CD4-positive, alpha-beta T cell treated with Interleukin-15 for 4 hours (primary cell): ENCODE results near the gene DDAH2.
A peak's percentile ranks its signal among the peaks of the same experiment; 100 is the strongest.

Experiments
- DNase-seq: peaks from one replicate; pipeline ENCODE4 v3.0.0-alpha.2; 2020; ENCODE audit warnings: low spot score

DDAH2 gene

DNA sequence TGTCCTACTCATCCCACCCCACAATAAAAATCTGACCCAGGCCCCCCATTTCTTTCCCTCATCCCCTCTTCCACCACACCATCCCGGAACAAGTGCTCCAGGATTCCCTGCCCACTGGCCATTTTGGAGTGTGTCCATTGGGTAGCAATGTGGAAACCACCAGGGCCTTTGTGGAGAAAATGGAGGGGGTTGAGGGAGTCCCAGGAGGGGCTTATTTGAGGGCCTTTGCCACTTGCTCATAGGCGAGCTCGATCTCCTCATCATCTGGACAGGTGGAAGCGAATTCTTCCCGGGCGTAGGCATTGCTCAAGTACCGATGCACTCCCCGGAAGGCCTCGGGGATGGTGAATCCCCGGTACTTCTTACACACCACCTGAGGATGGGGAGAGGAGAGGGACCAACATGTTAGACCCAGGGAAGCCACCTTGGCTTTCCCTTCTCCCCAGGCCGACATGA, 1.6 kb upstream of the DDAH2 start:
- DNase-seq = no peak

DNA sequence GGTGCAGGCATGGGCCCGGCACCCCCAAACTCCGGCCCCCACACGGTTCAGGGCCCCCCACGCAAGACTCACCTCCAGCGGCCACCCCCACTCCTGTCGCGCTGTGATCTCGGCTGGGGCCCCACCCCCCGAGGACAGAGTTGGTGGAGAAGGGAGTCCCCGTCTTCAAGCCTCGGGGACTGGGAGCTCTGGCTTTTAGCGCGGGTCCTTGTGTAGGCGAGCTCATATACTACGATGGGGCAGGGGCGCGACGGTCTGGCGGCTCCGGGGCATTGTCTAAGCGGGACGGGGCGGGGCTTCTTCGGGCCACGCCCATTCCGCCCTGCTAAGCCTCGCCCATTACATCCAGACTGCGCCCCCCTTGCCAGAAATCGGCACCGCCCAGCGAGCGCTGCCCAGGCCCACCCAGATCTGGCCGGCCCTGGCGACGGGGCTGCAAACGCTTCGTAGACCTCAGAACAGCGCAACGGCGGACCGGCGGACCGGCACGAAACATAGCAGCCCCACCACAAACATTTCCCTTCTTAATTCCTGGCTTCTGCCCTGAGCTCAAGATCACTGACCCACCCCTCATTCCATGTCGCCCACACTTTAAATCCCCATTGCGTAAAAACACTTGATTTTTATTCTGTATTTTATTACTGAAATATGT, 1.0 kb upstream of the DDAH2 start:
- DNase-seq = peak; percentile 58

DNA sequence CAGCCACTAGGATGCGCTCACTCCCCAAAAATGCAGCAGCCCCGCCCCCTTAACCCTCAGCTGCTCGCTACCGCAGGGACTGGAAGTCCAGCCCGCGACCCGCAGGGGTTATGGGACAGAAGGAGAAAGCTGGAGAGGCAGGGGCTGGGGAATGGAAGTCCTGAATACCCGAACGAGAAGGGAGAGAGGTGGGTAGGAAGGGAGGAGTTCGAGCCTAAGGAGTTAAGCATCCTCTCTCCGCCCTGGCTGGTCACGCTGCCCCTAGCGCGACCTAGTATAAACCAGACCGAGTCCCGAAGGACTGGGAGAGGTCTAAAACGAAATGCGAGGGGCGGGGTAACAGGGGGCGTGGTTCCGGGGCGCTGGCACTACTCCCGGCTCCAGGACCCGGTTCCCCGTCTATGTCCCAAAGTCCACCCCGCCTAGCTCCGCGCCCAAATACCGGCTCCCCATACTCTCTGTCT, 448 bp upstream of the DDAH2 start:
- DNase-seq = peak; percentile 80

DNA sequence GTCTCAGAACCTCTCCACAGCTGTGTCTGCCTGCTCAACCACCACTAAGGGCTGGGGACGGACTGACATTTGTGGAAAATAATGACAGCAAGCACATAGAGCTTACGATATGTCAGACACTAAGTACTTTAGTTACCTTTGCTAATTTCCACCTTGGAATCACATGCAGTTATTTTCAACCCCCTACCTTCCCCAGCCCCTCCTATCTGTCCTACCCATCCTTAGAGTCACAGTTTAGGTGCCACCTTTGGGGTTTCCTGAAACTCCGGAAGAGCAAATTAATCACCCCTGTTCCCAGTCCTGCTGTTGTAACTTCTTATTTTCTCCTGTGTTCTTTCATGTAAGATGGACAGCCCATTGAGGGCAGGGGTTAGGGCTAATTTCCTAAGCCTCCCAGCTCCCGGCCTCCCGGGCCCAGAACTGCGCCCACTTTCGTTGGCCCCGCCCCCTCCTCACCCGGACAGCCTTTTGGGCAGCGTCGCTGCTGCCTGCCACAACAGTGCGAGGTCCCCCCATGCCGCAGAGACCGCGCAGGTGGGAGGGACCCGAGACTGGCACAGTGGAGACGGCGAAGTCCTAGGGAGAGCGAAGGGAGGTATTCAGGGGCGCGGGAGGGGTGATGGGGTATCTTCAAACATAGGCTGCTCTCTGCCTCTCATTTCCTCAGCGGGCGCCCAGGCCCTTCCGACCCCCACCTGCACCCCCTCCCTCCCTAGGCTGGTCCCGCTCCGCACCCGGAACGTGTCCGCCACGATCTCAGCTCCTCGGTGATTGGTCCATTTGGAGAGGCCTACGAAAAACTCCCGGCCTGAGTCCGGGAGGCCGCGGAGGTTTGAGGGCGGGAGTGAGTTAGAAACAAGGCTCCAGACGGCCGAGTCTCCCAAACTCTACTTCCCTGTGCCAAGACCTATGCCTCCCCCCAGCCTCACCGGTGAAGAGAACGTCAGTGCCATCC, 1.1 kb downstream of the DDAH2 start:
- no peak for DNase-seq

DNA sequence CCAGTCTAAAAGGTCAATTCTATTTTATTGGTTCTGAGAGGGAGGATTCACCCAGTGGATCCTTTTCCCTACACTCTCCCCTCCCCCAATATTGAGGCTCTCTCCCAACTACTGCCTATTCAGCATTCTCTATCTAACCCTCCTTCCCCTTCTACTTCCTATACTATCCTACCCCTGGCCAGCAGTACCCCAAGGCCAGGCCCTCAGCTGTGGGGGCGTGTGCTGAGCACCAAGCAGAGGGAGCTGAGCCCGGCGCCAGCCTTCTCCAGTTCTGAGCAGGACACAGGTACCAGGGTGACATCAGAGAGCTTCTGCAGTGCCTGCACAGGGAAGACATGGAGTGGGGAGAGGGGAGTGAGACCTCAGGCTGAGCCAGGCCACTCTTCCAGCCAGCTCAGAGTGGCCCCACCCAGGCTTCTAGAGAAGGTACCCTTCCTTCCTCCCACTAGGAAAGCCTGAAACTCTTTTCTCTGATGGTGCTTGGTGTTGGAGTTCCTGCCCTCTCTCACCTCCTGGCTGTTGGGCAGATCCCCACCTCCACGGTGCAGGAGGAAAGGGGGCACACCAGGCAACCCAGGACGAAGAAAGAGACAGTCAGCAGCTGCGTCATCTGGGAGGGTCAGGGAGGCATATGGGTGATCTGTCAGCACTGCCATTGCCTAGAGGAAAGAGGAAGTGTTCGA, 1.9 kb downstream of the DDAH2 start:
- no peak for DNase-seq

DNA sequence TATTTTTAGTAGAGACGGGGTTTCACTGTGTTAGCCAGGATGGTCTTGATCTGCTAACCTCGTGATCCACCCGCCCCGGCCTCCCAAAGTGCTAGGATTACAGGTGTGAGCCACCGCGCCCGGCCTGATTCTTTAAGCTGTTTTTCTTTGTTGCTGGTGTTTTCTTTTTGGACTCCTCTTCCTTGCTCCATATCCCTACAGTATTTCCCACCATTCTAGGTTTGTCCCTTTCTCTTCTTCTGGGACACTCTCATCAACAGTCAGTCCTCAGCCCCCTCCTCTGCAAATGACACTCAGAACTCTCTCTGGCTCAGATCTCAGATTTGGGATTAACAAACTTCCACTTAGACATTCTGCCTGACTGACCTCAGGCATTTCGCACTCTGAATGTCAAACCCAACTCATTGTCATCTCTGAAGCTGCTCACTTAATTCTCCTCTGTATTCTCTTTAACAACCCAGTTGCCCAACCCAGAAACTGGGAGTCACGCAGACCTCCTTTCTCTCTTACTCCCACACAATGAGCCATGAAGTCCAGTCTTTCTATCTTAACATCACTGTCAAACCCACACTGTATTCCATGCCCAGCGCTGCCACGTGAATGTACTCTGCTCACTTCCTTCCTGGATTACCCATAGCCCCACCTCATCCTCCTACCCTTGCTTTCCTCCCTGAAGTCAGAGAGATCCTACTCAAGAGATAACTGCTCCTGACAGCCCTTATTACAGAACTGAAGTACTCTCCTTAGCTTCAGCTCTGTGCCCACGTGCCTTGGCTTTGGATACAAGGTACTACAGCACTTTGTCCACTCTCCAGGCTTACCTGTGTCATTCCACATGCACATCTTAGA, 3.4 kb downstream of the DDAH2 start:
- no peak for DNase-seq

DNA sequence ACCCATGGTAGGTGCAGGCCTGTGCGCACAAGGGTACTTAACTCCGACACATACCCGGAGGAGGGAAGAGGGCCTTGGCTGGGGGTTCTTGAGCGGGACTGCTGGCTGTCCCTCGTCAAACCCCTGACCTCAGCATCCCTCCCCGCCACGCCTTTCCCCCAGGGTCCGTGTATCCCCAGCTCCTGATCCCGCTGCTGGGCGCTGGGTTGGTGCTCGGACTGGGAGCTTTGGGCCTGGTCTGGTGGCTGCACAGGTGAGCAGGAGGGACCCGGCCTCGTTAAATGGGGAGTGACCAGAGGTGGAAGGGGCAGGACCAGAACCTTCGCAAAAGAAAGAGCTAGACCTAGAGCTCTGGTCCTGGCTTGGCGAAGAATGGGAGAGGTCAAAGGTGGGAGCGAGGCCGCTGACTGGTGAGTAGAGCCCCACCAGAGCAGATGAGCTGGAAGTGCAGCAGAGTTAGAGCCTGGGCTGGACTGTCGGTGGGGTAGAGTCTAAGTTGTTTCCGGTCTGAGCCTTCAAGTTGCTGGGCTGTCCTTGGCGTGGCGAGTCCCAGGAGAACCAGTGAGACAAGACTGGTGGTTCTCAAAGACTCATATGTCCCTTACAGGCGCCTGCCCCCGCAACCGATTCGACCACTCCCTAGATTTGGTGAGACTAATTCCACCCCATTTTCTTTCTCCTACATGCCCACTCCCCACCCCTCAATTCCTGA, 5.0 kb downstream of the DDAH2 start:
- no peak for DNase-seq

DNA sequence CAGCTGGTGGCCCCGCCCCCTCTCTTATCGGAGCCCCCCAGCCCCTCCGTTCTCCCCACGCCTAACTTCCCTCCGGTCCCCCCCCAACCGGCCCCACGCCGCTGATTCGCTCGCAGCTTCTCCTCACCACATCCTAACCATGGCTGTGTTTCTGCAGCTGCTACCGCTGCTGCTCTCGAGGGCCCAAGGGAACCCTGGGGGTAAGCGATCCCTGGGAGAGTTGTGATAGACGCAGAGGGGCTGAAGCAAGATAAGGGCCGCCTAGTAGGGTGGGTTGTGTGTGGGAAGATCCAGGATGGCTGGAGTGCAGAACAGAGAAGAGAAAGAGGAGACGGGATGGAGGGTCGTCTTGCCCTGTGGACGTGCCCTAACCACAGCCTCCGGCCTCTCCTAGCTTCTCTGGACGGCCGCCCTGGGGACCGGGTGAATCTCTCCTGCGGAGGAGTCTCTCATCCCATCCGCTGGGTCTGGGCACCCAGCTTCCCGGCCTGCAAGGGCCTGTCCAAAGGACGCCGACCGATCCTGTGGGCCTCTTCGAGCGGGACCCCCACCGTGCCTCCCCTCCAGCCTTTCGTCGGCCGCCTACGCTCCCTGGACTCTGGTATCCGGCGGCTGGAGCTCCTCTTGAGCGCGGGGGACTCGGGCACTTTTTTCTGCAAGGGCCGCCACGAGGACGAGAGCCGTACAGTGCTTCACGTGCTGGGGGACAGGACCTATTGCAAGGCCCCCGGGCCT, 5.7 kb downstream of the DDAH2 start, which contains the start of gene MPIG6B:
MPIG6B (plus strand) TSS at position 129 of the 735 bp plus-strand sequence; CDS start at position 140, 11 bp downstream.
- no peak for DNase-seq

DNA sequence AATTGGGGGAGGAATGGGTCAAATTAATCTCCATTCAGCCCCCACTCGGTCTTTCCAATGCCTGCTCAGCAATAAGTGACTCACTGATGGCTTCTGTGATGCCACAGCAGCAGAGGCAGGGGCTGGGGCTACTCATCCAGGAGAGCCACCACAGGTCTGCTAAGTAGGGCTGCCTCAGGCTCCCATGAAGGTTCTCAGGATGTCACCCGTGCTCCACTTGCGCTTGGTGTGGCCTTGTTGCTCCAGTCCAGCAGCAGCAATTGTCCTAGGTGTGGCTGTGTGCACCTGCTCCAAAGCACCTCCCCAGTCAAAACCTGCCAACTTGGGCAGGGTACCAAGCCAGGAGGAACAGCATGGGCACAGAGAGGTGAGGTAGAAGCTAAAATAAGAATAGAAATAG, 6.9 kb downstream of the DDAH2 start:
- no peak for DNase-seq

DNA sequence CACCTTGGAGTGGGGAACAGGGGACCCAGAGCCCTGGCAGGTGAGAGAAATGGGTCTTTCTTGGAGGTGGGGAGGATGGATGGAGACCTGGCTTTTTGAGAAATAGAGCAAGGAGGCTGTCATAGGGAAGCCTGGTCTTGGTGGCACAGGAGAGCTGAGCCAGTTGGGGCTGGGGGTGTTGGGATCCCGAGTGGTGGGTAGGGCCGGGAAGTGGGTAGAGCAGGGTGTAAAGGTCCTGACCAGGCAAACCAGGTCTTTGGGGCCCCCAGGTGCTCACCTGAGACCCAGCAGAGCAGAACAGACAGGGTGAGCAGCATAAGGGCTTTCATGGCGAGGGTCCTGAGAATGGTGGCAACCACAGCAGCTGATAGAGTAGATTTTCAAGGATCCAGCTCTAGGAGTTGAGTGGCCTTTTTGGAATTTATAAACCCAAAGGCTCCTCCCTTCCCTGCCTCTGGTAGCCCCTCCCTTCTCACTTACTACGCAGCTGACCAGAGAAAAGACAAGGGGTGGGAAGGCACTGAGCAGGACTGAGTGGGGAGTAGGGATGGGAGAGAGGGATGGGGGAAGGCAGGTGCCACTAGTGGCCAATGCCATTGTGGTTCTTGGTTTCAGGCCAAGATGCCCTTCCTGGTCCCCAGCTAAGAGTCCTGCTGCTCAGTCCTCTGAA, 7.6 kb downstream of the DDAH2 start, which contains the start of gene LY6G6C:
LY6G6C (minus strand) TSS at position 396 of the 670 bp plus-strand sequence; CDS start at position 329, 67 bp downstream.
- no peak for DNase-seq

DNA sequence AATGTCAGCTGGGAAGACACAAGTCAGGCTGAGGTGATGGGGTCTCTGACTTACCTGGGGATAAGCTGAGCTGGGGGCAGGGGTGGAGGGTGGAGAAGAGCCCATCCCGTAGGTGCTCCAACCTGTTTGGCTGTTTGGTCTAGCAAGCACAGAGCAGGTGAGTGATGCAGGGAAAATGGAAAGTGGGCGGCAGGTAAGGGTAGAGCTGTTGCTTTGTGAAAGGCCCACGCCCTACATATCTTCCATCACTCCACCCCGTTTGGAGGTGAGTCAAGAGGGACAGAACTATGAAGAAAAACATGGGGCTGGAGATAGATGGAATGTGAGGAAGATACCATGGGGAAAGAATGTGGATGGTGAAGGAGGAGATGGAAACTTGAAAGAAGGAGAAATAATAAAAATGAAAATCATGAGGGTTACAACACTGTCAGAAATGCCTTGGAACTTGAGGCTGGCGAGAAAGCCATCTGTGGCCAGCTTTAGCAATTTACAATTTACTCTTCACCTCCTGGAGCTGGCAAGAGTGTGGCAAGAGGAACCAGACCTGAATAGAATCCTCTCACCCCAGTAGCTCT, 8.8 kb downstream of the DDAH2 start:
- no peak for DNase-seq

DNA sequence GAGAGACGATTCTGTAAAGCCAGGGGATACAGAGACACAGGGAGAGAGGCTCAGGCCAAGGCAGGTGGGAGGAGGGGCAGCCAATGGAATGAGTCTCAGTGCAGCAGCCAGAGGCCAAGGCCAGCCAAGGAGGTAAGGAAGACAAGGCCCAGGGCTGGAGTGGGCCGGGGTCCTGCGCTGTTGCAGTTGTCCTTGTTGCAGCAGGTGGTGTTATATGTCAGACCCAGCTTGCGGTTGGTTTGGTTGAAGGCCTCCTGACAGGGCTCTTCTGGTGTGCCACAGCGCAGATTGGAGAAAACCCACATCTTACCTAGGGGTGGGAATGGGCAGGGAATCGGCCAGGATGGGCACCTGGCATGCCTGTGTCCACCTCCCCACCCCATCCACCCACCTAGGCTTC, 10.1 kb downstream of the DDAH2 start:
- no peak for DNase-seq

DNA sequence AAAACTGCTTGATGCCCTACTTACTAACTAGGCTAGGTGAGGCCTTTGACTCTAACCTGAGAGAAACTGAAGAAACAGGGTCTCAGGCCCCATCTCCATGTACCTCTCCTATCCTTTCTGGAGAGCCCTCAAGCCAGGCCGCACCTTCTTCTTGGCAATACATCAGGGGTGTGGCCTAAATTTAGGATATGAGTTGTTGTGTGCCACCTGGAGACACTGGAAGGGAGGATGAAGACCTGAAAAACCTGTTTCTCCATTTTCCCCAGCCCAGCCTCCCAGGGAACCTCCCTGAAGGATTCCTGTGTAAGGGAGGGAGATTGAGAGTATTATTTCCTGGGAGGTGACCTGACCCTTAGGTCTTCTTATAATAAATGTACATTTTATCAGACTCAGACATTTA, 10.8 kb downstream of the DDAH2 start:
- DNase-seq = no peak

DNA sequence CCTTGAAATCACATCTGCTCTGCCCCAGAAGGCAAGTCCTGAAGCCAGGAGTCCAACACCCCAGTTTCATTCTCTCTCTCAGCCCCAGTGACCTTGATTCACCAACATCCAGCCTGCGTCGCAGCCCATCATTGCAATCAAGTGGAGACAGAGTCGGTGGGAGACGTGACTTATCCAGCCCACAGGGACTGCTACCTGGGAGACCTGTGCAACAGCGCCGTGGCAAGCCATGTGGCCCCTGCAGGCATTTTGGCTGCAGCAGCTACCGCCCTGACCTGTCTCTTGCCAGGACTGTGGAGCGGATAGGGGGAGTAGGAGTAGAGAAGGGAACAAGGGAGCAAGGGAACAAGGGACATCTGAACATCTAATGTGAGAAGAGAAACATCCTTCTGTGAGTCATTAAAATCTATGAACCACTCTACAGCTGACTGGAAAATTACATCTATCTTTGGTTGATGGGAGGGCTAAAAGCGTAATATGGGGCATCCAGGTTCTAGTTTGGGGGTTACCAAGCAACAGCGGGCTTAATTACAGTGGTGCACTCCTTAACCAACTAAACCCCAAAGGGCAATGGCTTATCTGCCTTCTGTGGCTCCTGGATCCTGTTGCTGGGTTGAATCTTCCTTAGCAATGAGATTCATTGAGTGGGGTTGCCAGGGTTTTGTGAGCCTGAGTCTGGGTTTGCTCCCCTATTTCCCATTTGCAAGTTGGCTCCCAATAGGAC, 11.4 kb downstream of the DDAH2 start:
- DNase-seq = no peak

DNA sequence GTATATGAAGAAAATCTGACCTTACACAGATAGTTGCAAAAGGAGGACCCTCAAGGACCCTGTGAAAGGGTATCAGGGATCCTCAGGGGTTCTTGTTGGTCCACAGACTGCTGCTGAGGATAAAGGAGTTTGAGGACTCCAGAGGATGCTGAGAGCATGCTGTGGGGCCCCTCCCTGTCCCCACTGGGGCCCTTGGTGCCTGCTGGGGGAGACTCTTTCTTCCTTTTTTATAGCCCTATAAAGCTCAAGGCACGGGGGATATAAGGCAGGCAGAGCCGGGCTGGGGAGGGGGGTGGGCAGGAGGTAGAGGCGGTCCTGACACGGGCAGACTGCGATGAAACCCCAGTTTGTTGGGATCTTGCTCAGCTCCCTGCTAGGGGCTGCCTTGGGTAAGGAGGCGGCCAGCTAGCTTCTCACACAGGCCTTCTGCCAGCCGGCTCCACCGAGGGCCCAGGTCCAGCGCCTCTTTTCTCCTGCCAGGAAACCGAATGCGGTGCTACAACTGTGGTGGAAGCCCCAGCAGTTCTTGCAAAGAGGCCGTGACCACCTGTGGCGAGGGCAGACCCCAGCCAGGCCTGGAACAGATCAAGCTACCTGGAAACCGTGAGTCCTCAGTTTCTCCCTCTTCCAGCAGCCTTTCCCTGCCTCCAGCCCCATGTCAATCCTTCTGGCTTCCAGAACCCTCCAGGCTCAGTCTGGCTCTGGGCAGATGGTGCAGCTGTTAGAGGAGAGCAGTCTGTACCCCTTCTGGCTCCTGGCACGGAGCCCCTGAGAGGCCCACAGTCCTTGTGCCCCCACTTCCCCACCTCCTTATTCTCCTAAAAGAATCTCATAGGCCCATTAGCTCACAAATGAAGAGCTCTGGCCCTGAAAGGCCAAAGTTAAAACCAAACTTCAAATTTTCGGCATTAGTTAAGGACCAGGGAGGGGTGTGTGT, 13.8 kb downstream of the DDAH2 start, which contains the start of gene LY6G6D:
LY6G6D (plus strand) TSS at position 327 of the 937 bp plus-strand sequence; CDS start at position 335, 8 bp downstream.
- no peak for DNase-seq

DNA sequence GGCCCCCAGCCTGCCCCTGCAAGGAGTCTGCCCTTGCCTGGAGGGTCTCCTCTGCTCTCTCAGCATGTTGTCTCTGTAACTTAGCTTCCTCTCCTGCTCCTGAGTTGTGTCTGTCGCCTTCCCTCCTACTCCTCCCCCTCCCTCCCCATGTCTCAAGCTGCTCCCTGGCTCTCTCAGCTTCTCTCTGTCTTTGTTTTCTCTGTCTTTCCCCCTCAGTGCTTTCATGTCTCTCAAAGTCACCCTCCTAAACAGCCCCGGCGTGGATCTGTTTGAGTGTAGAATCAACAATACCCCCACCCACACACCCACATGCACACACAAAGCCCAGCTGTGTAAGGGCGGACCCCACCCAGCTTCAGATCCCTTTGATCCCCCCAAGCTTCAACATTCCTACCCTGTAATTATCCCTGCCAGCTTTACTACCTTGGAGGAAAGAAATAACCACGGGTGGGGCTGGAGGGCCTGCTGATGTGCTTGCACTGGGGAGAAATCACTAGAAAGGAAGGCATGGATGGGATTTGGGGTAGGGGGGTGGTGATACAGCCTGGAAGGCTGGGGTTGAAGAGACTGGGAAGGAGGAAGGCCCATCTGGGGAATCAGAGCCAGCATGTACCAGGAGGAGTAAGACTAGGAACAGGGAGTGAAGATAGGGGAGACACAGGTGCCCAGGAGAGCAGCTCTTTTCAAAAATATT, 15.0 kb downstream of the DDAH2 start:
- DNase-seq = no peak
